K562 (cell line): ENCODE data around the gene MSL3. TPM values are rescaled to one million over a fixed set of nuclear protein-coding genes. Genes with fewer than 3 reads are reported as not detected.

Experiments
- ATAC-seq: fragments of 200-7000 bp; cut with Tn5 transposase; 3 replicates; pipeline ENCODE4 v1.9.1; 2020; ENCODE audit warnings: moderate library complexity
- BruUV-seq: library from RNA; stranded (reverse); fragments of 400-500 nt; replicated peaks from 2 replicates; lab custom pipeline; 2021; lab: Mats Ljungman, UMichigan
- CTCF ChIA-PET: fragments of 300-600 bp; formaldehyde crosslinking; extraction: SDS; loops from one replicate; lab custom pipeline; 2021; ENCODE audit warnings: low intra/inter-chr PET ratio; lab: Yijun Ruan, JAX
- POLR2A ChIA-PET: fragments of 300-600, 350-650 bp; sonication (Branson Sonifier 250); formaldehyde crosslinking; extraction: SDS; loops from one replicate; lab custom pipeline; 2021; ENCODE audit warnings: antibody characterized with exemption, inconsistent platforms; lab: Yijun Ruan, JAX
- DNase-seq, 4 experiments: peaks; one replicate each; pipeline versions ENCODE4 v3.0.0 to v3.0.0-alpha.2; 2011 to 2018; ENCODE audit warnings: low spot score in 3 of 4, mixed read lengths in 3 of 4; ENCODE audit errors: extremely low read depth in 1 of 4
- FAIRE-seq: peaks from 2 replicates; lab custom pipeline; 2011; peaks lifted over from hg19 to GRCh38; lab: Jason Lieb, UNC
- H2AFZ ChIP-seq: 2 replicates; pipeline ENCODE4 v1.6.0; 2011; ENCODE audit warnings: low read depth, low read length, control low read depth, inconsistent platforms
- H3K27ac ChIP-seq: fragments of 200-600 bp; 3 replicates; pipeline ENCODE4 v1.8.0; 2011; ENCODE audit warnings: low read depth, mild to moderate bottlenecking, control low read depth, inconsistent platforms, low read length, moderate library complexity, mixed read lengths; ENCODE audit errors: extremely low read depth
- H3K27me3 ChIP-seq, 2 experiments: fragments of 300-600 bp in 1 of 2; 2 replicates in 1 of 2; 3 replicates in 1 of 2; pipeline versions ENCODE4 v1.6.0 to v1.8.0; 2011; ENCODE audit warnings: inconsistent platforms in 2 of 2, low read length in 2 of 2, mild to moderate bottlenecking in 1 of 2, mixed read lengths in 1 of 2, moderate library complexity in 1 of 2; ENCODE audit not compliant: control insufficient read depth in 2 of 2, insufficient read depth in 2 of 2
- H3K36me3 ChIP-seq: fragments of 300-600 bp; 3 replicates; pipeline ENCODE4 v1.8.0; 2011; ENCODE audit warnings: mild to moderate bottlenecking, low read length, inconsistent platforms; ENCODE audit not compliant: control insufficient read depth, insufficient read depth
- H3K4me1 ChIP-seq, 2 experiments: fragments of 200-600 bp in 1 of 2; replicated peaks in 1 of 2; 2 replicates in 1 of 2; 3 replicates in 1 of 2; pipeline versions ENCODE4 v1.5.1 to v1.8.0; 2011; ENCODE audit warnings: inconsistent platforms in 2 of 2, low read length in 2 of 2, mild to moderate bottlenecking in 1 of 2, mixed read lengths in 1 of 2, moderate library complexity in 1 of 2; ENCODE audit not compliant: control insufficient read depth in 2 of 2, insufficient read depth in 2 of 2
- H3K4me2 ChIP-seq: 2 replicates; pipeline ENCODE4 v1.6.1; 2011; ENCODE audit warnings: low read length, control low read depth, inconsistent platforms, mixed read lengths; ENCODE audit not compliant: insufficient read depth
- H3K4me3 ChIP-seq: fragments of 200-600 bp; sonication (generic), shearing (Covaris generic); 2 replicates; pipeline ENCODE4 v1.5.1; 2016; ENCODE audit warnings: control low read depth, inconsistent platforms
- H3K79me2 ChIP-seq: fragments of 200-600 bp; 3 replicates; pipeline ENCODE4 v1.8.0; 2011; ENCODE audit warnings: low read length, inconsistent platforms; ENCODE audit not compliant: control insufficient read depth, insufficient read depth
- H3K9ac ChIP-seq, 2 experiments: 2 replicates each; pipeline versions ENCODE4 v1.6.0 to v1.6.1; 2011; ENCODE audit warnings: low read depth in 2 of 2, low read length in 2 of 2, control low read depth in 1 of 2, inconsistent platforms in 1 of 2, mild to moderate bottlenecking in 1 of 2, mixed read lengths in 1 of 2; ENCODE audit not compliant: insufficient read depth in 1 of 2
- H3K9me1 ChIP-seq: one replicate; pipeline ENCODE4 v1.6.0; 2011; ENCODE audit warnings: inconsistent platforms, mild to moderate bottlenecking, low read length, moderate library complexity; ENCODE audit not compliant: control insufficient read depth, insufficient read depth
- H3K9me3 ChIP-seq: replicated peaks from 2 replicates; pipeline ENCODE4 v1.5.1; 2011; ENCODE audit warnings: low read depth, low read length, inconsistent platforms; ENCODE audit not compliant: control insufficient read depth, insufficient read depth
- H4K20me1 ChIP-seq: replicated peaks from 2 replicates; pipeline ENCODE4 v1.6.1; 2011; ENCODE audit warnings: low read length, inconsistent platforms, mixed read lengths; ENCODE audit not compliant: control insufficient read depth, insufficient read depth
- CEBPZ ChIP-seq: fragments of 150-350 bp; IDR thresholded peaks from 2 replicates; pipeline ENCODE4 v1.6.1; 2014; ENCODE audit warnings: low read depth, mild to moderate bottlenecking, low read length, borderline replicate concordance
- E2F8 ChIP-seq: fragments of 450-650 bp; IDR thresholded peaks from 2 replicates; pipeline ENCODE4 v1.7.1; 2018; ENCODE audit warnings: mild to moderate bottlenecking, low read depth; ENCODE audit not compliant: partially characterized antibody
- GABPB2 ChIP-seq: fragments of 250-450 bp; sonication (Bioruptor Pico); conservative IDR thresholded peaks from 2 replicates; pipeline ENCODE4 v1.5.1; 2021; ENCODE audit warnings: mild to moderate bottlenecking
- MTA1 ChIP-seq: fragments of 450-650 bp; IDR thresholded peaks from 2 replicates; pipeline ENCODE4 v1.6.1; 2017; ENCODE audit warnings: borderline replicate concordance
- SOX6 ChIP-seq: fragments of 450-650 bp; IDR thresholded peaks from 2 replicates; pipeline ENCODE4 v1.6.1; 2014; ENCODE audit warnings: mild to moderate bottlenecking
- TBP ChIP-seq: optimal IDR thresholded peaks from 2 replicates; pipeline ENCODE3; 2011; ENCODE audit warnings: low read depth, low read length, improper control_type of control experiment
- TCF15 ChIP-seq: fragments of 250-450 bp; sonication (Bioruptor Pico); IDR thresholded peaks from 2 replicates; pipeline ENCODE4 v1.8.0; 2022; ENCODE audit warnings: moderate library complexity, mild to moderate bottlenecking, inconsistent platforms
- ZHX1 ChIP-seq: fragments of 150-350 bp; conservative IDR thresholded peaks from 2 replicates; pipeline ENCODE4 v1.6.1; 2014; ENCODE audit warnings: low read length
- ZNF174 ChIP-seq: fragments of 250-450 bp; sonication (Bioruptor Pico); IDR thresholded peaks from 2 replicates; pipeline ENCODE4 v1.4.0; 2020; ENCODE audit warnings: mild to moderate bottlenecking
- ZNF263 ChIP-seq: sonication (generic); formaldehyde crosslinking; IDR thresholded peaks from 2 replicates; pipeline ENCODE4 v1.8.0; 2022; ENCODE audit warnings: mild to moderate bottlenecking, missing genetic modification reagents, borderline replicate concordance
- ZNF280B ChIP-seq: fragments of 250-450 bp; sonication (Bioruptor Pico); IDR thresholded peaks from 2 replicates; pipeline ENCODE4 v1.5.1; 2021; ENCODE audit warnings: mild to moderate bottlenecking
- ZNF444 ChIP-seq: fragments of 250-450 bp; sonication (Bioruptor Pico); IDR thresholded peaks from 2 replicates; pipeline ENCODE4 v1.4.0; 2020; ENCODE audit warnings: mild to moderate bottlenecking, moderate library complexity
- WGBS: fragments of 100-300 bp; shearing (Covaris generic); methylation state at CpG from one replicate; pipeline ENCODE4 v1.1.6; 2016; ENCODE audit warnings: low coverage, mixed read lengths; ENCODE audit not compliant: insufficient coverage; ENCODE audit errors: missing lambda C conversion rate; 5-methylcytosine and 5-hydroxymethylcytosine counted together
- in situ Hi-C: fragments of 300-500 bp; cut with MboI; formaldehyde crosslinking; loops from 4 replicates; pipeline ENCODE4 v1.15.0; 2018; ENCODE audit warnings: inconsistent platforms, mixed read lengths
- intact Hi-C: fragments of 100-400 bp; cut with micrococcal nuclease; formaldehyde crosslinking; loops from 2 replicates; pipeline ENCODE4 v1.14.2; 2022
- polyA plus RNA-seq, 8 experiments: library from polyadenylated mRNA; depleted of rRNA in 4 of 8; stranded (reverse) in 5 of 8; unstranded in 3 of 8; fragments of >200 nt; fragmentation: Nextera tagmentation in 2 of 8; fragmentation: Illumina TruSeq in 1 of 8; extraction: Ambion mirVana in 2 of 8; extraction: Trizol in 1 of 8; gene quantifications; 2 replicates each; pipeline versions ENCODE4 v1.2.1 to v1.2.3, GENCODE V29; 2011 to 2014; ENCODE audit warnings: inconsistent platforms in 1 of 8, missing spikeins in 1 of 8
- total RNA-seq, 7 experiments: library from RNA; depleted of rRNA in 6 of 7; stranded (reverse); fragments of >200 nt in 6 of 7; fragmentation: Illumina TruSeq in 2 of 7; extraction: Trizol in 2 of 7; gene quantifications; 2 replicates each; pipeline versions ENCODE4 v1.2.1 to v1.2.3, GENCODE V29; 2011 to 2021; ENCODE audit warnings: low replicate concordance in 1 of 7

The MSL3 gene
- total and polyA plus RNA-seq, 9 of the 15 experiments (the other 6 are each of a cell fraction or from before 2014, with no cell fraction given): 21.3 to 39.9 (median 27.1) TPM

- Histone ChIP-seq H2AFZ (no peak overlapping the region), H3K79me2 (no peaks in the 10 kb centered on the region), H3K4me2 (no peak overlapping the region), H3K9ac (no peak overlapping the region), H3K27me3 (peaks cover 0 to 3% of the 10 kb centered on the region in 2 experiments; a peak in 2 of 5 replicates), H3K4me3 (no peak overlapping the region), H3K9me3 (no peaks in the 10 kb centered on the region), H3K27ac (no peak overlapping the region), H3K36me3 (no peaks in the 10 kb centered on the region), H4K20me1 (no peaks in the 10 kb centered on the region), H3K4me1 (peaks cover 0 to 3% of the 10 kb centered on the region in 2 experiments; a peak in 1 of 5 replicates), H3K9me1 (no peaks in the 10 kb centered on the region)
- FAIRE-seq: no peak
- ATAC-seq: no peak
- no peak for DNase-seq
- BruUV-seq: no TSS peak
- WGBS: 14% methylated on average over 2 of the region's 2 CpGs
- in situ Hi-C loops (no loop called here), intact Hi-C loops (no loop called here)
- CTCF ChIA-PET: no interaction called here
- POLR2A ChIA-PET: no interaction called here
- TF ChIP-seq SOX6 (no peak), ZNF263 (CRISPR knock-in tag) (no peak), ZHX1 (no peak), E2F8 (no peak), CEBPZ (no peak), MTA1 (no peak), TBP (no peak), ZNF280B (CRISPR knock-in tag) (no peak), ZNF444 (CRISPR knock-in tag) (no peak), GABPB2 (CRISPR knock-in tag) (no peak), TCF15 (CRISPR knock-in tag) (no peak), ZNF174 (no peak)
Measured at GRCh38 chrX:11741574-11741973, 16.5 kb upstream of the MSL3 start.
